Measurements from ENCODE around the gene ADRB1.
A peak's percentile ranks its signal among the peaks of the same experiment; 100 is the strongest.

Gene ADRB1

DNA sequence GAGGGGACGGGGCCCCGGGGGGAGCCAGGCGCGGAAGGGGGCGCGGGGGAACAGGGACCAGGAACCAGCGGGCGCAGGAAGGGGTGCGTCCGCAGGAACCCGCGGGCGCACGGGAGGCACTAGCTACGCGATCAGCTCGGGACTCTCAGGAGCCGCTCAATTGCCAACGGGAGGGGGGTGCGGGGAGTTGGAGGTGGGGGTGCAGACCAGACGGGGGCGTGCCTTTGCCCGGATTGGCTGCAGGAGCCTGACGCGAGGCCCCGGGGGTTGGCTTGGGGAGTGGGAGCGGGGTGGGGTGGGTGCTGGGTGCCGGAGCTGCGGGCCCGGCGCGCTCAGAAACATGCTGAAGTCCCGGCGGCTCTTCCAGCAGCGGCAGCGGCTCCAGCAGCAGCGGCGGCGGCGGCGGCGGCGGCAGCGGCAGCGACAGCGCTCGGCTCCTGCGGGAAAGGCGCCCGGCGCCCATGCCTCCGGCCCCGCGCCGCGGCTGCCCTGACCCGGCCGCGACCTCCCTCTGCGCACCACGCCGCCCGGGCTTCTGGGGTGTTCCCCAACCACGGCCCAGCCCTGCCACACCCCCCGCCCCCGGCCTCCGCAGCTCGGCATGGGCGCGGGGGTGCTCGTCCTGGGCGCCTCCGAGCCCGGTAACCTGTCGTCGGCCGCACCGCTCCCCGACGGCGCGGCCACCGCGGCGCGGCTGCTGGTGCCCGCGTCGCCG lies at the start of gene ADRB1:
Gene ADRB1, plus strand, starts transcription at position 335 of the 715 bp plus-strand sequence. Its CDS starts 267 bp downstream, at position 602.
- Mint-ChIP-seq H3K27ac (no peak within 1 kb of the TSS), H3K27me3 (peaks cover 45% of the 10 kb centered on the region), H3K4me1 (ENCODE audit: low read depth) (peaks cover 16% of the 10 kb centered on the region), H3K9me3 (ENCODE audit: low read depth) (no peaks in the 10 kb centered on the region), H3K4me3 (peak within 1 kb of the TSS; percentile 83), H3K36me3 (no peaks in the 10 kb centered on the region)

DNA sequence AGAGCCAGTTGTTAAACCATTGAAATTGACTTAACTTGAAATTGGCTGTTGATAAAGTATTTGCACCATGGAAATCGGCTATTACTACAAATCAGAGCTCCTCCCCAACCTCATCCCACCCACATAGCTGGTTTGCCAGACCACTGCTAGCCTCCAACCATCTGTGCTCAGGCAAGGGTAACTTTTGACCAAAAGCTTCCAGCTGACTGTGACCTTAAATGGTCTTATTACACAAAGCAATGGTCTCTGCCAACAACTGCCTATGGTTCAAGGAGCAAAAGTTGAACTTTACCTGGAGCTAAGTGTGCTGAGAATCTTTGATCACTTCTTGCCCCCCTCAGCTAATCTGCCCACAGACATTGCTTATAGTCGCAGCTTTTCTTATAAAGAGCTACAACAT lies 48.5 kb upstream of the ADRB1 start:
- Mint-ChIP-seq H3K27me3 (peaks cover 25% of the 10 kb centered on the region), H3K9me3 (ENCODE audit: low read depth) (no peaks in the 10 kb centered on the region), H3K27ac (no peak overlapping the region), H3K4me3 (no peak overlapping the region), H3K36me3 (no peaks in the 10 kb centered on the region), H3K4me1 (ENCODE audit: low read depth) (peaks cover 7% of the 10 kb centered on the region)

DNA sequence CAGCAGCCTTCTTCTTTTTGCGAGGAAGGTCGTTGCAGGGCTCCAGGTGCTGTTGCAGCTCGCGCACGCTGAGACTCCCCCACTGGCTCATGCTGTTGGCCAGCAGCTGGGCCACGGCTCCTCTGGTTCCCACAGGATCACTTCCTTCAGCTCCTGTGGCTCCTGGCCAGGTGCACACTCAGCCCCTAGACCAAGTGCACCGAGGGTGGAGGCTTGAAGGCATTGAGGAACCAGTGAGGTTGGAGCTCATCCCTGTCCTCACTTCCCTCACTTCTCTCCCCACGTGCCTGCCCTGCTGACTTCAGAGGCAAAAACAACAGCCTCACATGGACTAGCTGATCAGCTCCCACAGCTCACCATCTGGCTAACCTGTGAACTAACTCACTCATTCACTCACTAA lies 46.2 kb upstream of the ADRB1 start:
- peaks cover 15% of the 10 kb centered on the region for H3K27me3 Mint-ChIP-seq
- H3K9me3 Mint-ChIP-seq (ENCODE audit: low read depth), result no peaks in the 10 kb centered on the region
- H3K4me3 Mint-ChIP-seq, result no peak overlapping the region
- H3K36me3 Mint-ChIP-seq, result no peaks in the 10 kb centered on the region
- H3K4me1 Mint-ChIP-seq (ENCODE audit: low read depth), result peaks cover 7% of the 10 kb centered on the region
- no peak overlapping the region for H3K27ac Mint-ChIP-seq

DNA sequence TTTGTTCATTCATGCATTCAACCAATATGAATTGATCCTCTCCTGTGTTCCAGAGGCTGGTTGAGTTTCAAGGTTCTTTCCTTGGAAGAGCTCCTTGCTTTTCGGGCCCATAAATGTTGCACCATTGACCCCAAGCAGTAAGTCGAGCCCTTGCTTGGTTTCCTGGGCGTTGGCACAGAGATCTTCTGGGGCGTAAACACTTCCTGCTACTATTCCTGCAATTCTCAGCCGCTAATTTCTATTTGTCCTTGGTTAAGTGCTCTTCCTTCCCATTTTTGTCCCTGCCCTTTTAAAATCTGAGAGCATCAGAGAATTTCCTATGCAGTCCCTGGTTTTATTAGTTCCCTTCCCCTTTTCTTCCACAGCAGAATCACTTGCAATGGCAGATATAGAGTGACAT lies 44.1 kb upstream of the ADRB1 start:
- peaks cover 7% of the 10 kb centered on the region for H3K4me1 Mint-ChIP-seq (ENCODE audit: low read depth)
- peaks cover 2% of the 10 kb centered on the region for H3K36me3 Mint-ChIP-seq
- H3K9me3 Mint-ChIP-seq (ENCODE audit: low read depth), result no peaks in the 10 kb centered on the region

DNA sequence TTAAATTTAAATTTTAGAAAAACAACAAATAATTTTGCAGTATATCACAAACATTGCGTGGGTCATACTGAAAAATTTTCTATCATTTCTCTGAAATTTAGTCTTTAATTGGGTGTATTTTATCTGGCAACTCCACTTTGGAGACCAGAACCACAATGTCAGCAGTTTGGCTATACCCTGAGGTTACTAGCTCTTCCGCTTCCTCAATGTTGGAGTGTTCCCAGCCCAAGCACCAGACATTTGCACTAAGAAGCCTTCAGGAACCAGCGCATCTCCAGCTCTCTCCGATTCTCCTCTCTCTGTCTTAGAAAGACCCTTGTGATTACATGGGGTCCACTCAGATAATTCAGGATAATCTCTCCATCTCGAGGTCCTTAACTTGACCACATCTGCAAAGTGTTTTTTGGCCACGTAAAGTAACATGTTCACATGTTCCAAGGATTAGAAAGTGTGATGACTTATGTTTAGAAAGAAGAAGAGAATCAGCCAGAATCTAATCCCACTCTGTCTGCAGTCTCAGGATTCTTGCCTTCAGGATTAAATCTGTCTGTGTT lies 43.1 kb upstream of the ADRB1 start:
- Mint-ChIP-seq H3K4me1 (ENCODE audit: low read depth) (peaks cover 7% of the 10 kb centered on the region), H3K27me3 (peaks cover 19% of the 10 kb centered on the region), H3K4me3 (no peak overlapping the region), H3K9me3 (ENCODE audit: low read depth) (no peaks in the 10 kb centered on the region), H3K36me3 (peaks cover 2% of the 10 kb centered on the region), H3K27ac (no peak overlapping the region)

More for the DNA sequence above, 44.1 kb upstream of the ADRB1 start:
- H3K4me3 Mint-ChIP-seq, result no peak overlapping the region
- peaks cover 14% of the 10 kb centered on the region for H3K27me3 Mint-ChIP-seq
- H3K27ac Mint-ChIP-seq, result no peak overlapping the region

DNA sequence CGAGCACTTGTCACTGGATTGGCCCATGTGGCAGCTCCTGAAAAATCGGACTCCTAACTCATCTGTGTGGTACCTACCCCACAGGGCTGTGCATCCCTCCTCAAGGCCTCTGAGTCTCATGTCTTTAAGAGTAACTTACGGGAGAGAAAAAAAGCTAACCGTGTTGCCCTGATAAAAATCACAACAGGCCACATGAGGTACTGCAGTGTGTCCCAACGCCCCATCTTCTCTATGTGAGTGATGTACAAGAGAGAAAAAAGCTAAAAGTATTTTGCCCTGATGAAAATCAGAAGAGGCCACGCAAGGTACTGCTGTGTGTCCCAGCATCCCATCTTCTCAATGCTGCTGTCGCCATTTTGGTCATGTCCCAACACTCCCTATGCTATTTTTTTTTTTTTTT lies 41.2 kb upstream of the ADRB1 start:
- H3K27ac Mint-ChIP-seq, result no peak overlapping the region
- peaks cover 7% of the 10 kb centered on the region for H3K4me1 Mint-ChIP-seq (ENCODE audit: low read depth)
- peaks cover 2% of the 10 kb centered on the region for H3K36me3 Mint-ChIP-seq
- H3K27me3 Mint-ChIP-seq, result peaks cover 9% of the 10 kb centered on the region
- no peak overlapping the region for H3K4me3 Mint-ChIP-seq
- no peaks in the 10 kb centered on the region for H3K9me3 Mint-ChIP-seq (ENCODE audit: low read depth)

DNA sequence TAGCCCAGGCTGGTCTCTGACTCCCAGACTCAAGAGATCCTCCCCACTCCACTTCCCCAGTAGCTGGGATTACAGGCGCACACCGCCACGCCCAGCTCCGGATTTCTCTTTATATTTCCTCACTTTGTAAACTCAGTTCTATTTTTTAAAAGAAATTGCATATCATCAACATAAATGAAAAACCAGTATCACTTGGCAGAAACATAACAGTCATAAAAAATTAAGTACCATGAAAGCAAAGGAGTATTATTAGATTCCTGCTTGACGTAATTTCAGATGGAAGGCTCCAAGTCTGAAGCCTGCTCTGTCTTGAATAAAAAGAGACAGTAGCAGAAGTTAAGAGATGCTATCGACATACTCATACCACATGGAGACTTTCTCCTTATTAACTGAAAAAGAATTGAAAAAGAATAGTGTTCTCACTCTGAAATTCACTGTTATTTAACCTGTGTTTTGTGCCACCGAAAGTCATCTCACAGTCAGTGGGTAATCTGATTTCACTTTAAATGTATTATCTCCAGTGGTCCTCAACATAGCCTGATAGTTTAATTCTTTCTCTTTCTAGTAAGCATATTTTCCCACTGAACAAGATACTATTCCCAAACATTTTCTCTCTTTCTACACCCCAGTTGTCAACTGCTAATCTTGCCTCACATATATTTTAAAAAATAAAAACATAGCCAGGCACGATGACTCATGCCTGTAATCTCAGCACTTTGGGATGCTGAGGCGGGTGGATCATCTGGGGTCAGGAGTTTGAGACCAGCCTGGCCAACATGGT lies 40.3 kb upstream of the ADRB1 start:
- Mint-ChIP-seq H3K36me3 (peaks cover 2% of the 10 kb centered on the region), H3K4me3 (no peak overlapping the region), H3K9me3 (ENCODE audit: low read depth) (no peaks in the 10 kb centered on the region), H3K27me3 (peaks cover 9% of the 10 kb centered on the region), H3K27ac (no peak overlapping the region), H3K4me1 (ENCODE audit: low read depth) (peaks cover 7% of the 10 kb centered on the region)

DNA sequence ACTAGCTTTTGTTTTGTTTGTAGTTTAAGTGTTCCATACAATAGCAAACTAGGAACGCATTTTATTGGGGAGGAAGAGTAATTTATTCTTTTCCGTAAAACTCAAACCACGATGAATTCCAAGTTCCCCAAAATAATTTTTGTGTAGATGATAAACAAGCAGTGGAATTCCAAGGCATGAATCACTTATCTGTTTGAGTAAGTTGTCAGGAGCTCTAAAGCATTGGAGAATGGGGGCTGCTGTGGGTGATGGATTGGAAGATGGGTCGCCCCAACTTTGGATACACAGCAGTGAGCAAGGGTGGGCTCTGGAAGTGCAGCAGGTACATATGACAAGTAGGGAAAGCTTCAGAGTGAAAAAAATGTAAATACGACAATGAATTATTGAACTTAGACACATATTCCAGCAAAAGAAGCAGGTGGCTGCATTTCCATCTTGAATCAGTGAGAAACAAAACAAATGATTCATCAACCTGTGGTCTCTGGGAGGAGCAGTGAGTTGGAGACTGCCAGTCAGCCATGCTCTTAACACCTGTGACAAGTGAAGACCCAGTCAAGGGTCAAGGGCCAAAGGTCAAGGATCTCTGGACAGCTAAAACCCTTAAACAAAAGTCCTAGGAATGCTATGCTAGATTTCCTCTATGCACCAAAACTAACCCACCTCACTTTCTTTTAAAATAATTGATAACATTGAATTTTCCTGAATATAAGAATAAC lies 34.2 kb upstream of the ADRB1 start:
- no peaks in the 10 kb centered on the region for H3K4me1 Mint-ChIP-seq (ENCODE audit: low read depth)
- no peak overlapping the region for H3K27ac Mint-ChIP-seq
- H3K9me3 Mint-ChIP-seq (ENCODE audit: low read depth), result no peaks in the 10 kb centered on the region
- H3K4me3 Mint-ChIP-seq, result no peak overlapping the region
- H3K27me3 Mint-ChIP-seq, result peaks cover 5% of the 10 kb centered on the region
- no peaks in the 10 kb centered on the region for H3K36me3 Mint-ChIP-seq

DNA sequence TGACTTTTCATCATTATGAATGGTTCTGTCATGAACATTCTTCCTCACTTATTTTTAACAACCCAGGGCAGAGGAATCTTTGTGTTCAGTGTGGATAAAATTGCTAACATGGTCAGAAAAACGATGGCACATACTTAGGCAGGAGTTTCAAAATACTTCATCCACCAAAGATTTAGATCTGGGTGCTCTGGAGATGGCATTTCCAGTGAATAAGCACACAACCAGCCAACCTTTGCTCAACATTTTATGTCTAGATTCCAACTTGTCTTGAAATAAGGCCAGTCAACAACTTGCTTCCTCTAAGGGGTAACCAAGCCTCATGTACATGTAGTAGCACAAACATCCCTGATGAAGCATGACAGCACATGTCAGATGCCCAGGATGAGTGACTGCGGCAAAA lies 33.4 kb upstream of the ADRB1 start:
- Mint-ChIP-seq H3K9me3 (ENCODE audit: low read depth) (peaks cover under 1% of the 10 kb centered on the region), H3K27me3 (peaks cover 2% of the 10 kb centered on the region), H3K4me3 (no peak overlapping the region), H3K36me3 (no peaks in the 10 kb centered on the region), H3K27ac (no peak overlapping the region), H3K4me1 (ENCODE audit: low read depth) (no peaks in the 10 kb centered on the region)

DNA sequence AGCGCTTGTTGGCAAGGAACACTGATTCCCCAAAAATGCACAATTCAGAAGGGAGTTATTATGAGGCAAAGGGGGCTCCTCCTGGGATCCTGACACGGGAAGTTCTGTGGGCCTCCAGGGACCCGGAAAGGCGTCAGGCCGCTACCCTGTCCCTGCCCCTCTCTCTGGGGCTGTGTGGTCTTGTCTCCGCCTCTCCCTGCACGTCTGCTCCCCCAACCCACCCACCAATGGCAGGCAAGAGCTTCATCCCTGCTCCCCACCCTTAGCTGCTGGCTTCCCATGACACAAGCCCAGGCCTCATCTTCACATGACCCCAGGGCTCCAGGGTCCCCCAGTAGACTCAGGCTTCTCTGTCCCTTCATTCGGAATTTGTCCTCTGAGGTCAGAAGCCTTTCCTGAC lies 31.0 kb upstream of the ADRB1 start:
- Mint-ChIP-seq H3K4me3 (no peak overlapping the region), H3K4me1 (ENCODE audit: low read depth) (no peaks in the 10 kb centered on the region), H3K27me3 (peaks cover 1% of the 10 kb centered on the region), H3K36me3 (no peaks in the 10 kb centered on the region), H3K9me3 (ENCODE audit: low read depth) (peaks cover 7% of the 10 kb centered on the region), H3K27ac (no peak overlapping the region)

DNA sequence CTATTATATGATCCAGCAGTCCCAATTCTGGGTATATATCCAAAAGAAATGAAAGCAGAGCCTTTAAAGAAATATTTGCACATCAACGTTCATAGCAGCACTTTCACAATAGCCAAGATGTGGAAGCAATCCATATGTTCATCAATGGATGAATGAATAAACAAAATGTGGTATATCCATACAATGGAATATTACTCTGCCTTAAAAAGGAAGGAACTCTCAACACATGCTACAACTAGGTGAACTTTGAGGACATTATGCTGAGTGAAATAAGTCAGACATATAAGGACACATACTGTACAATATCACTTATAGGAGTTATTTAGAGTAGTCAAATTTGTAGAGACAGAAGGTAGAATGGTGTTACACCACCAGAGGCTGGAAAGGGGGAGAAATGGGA lies 28.0 kb upstream of the ADRB1 start:
- H3K36me3 Mint-ChIP-seq, result peaks cover 2% of the 10 kb centered on the region
- no peaks in the 10 kb centered on the region for H3K4me1 Mint-ChIP-seq (ENCODE audit: low read depth)
- H3K27ac Mint-ChIP-seq, result no peak overlapping the region
- no peak overlapping the region for H3K4me3 Mint-ChIP-seq
- peaks cover 1% of the 10 kb centered on the region for H3K27me3 Mint-ChIP-seq
- H3K9me3 Mint-ChIP-seq (ENCODE audit: low read depth), result peaks cover 7% of the 10 kb centered on the region

DNA sequence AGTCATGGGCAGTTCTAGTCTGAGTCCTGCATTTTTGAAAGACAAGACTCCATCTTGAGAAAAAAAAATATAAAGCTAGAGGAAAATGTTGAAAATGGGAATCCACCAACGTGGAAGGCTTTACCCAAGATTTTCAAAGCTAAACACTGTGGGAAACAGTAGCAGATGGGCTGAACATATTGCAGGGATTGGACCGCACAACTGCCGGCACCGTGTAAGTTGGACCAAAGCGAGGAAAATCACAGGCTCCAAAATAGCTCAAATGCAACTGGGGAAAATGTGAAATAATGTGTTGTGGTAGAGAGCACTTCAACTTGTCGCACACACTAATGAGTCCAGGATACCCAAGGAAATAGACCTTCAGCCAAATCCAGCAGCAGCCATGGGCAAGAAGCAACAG lies 26.4 kb upstream of the ADRB1 start:
- peaks cover 3% of the 10 kb centered on the region for H3K36me3 Mint-ChIP-seq
- H3K27ac Mint-ChIP-seq, result no peak overlapping the region
- peaks cover 7% of the 10 kb centered on the region for H3K9me3 Mint-ChIP-seq (ENCODE audit: low read depth)
- H3K4me3 Mint-ChIP-seq, result no peak overlapping the region
- H3K4me1 Mint-ChIP-seq (ENCODE audit: low read depth), result no peaks in the 10 kb centered on the region
- H3K27me3 Mint-ChIP-seq, result peaks cover 5% of the 10 kb centered on the region

DNA sequence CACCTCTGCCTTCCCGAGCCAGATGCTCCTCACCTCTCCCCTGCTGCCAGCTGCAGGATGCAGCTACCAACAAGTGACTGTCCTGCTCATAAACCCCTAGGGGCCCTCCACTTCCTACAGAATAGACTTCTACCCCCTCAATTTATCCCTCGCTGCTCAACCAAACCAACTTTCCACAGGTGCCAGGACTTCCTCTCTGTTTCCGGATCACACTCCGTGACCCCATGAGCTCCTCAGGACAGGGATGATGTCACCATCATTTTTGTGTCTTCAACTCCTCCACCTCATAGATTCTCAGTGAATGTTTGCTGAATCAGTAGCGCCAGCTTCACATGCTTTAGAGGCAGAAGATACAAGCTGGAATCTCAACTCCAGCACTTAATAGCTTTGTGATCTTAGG lies 25.8 kb upstream of the ADRB1 start:
- Mint-ChIP-seq H3K27me3 (peaks cover 6% of the 10 kb centered on the region), H3K27ac (no peak overlapping the region), H3K4me1 (ENCODE audit: low read depth) (no peaks in the 10 kb centered on the region), H3K4me3 (no peak overlapping the region), H3K36me3 (peaks cover 3% of the 10 kb centered on the region), H3K9me3 (ENCODE audit: low read depth) (peaks cover 7% of the 10 kb centered on the region)

DNA sequence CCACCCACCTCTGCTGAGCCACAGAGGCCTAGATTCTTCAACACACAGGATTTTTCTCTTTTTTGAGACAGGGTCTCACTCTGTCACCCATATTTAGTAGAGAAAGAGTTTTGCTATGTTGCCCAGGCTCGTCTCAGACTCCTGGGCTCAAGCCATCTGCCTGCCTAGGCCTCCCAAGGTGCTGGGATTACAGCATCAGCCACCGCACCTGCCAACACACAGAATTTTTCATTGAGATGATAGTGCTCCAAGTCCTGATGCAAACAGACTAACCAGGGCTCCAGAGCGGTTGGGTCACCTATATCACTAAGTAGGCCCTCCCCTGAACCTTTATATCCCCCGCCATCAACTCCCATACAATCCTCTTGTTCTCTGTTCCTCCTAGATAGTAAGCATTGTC lies 24.4 kb upstream of the ADRB1 start:
- H3K9me3 Mint-ChIP-seq (ENCODE audit: low read depth), result peaks cover 7% of the 10 kb centered on the region

DNA sequence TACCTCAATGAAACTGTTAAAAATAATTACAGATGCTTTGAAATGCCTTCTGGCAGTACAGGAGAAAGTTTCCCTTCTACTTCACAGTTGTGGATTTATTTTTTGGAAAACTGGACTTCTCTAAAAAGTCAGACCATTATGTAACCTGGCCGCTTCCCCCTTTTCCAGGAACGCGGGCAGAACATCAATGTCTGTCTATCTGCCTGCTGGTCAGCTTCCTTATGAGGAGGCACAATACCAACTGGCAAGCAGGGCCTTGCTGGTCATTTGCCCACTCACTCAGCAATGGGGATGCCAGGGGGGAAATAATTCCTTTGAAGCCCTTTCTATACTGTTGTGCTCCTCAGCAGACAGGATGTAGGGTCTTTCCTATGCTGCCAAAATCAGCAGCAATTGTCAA lies 22.5 kb upstream of the ADRB1 start:
- H3K4me1 Mint-ChIP-seq (ENCODE audit: low read depth), result peaks cover 22% of the 10 kb centered on the region

More for the DNA sequence above, 24.4 kb upstream of the ADRB1 start:
- Mint-ChIP-seq H3K27ac (no peak overlapping the region), H3K27me3 (peaks cover 12% of the 10 kb centered on the region), H3K36me3 (peaks cover 3% of the 10 kb centered on the region), H3K4me3 (no peak overlapping the region), H3K4me1 (ENCODE audit: low read depth) (peaks cover 5% of the 10 kb centered on the region)

More for the DNA sequence above, 22.5 kb upstream of the ADRB1 start:
- H3K27me3 Mint-ChIP-seq, result peaks cover 12% of the 10 kb centered on the region
- no peaks in the 10 kb centered on the region for H3K9me3 Mint-ChIP-seq (ENCODE audit: low read depth)
- H3K4me3 Mint-ChIP-seq, result no peak overlapping the region
- H3K27ac Mint-ChIP-seq, result no peak overlapping the region
- H3K36me3 Mint-ChIP-seq, result peaks cover 3% of the 10 kb centered on the region
